Loucy (cell line): ENCODE data around the gene C1QTNF5.

Source experiments
- CTCF ChIP-seq: fragments of 200-600 bp; sonication (generic); conservative IDR thresholded peaks from 2 replicates; pipeline ENCODE4 v1.5.1; 2014; ENCODE audit warnings: mild to moderate bottlenecking, antibody characterized with exemption, low read length
- EZH2phosphoT487 ChIP-seq: fragments of 200-600 bp; IDR thresholded peaks from 2 replicates; pipeline ENCODE4 v1.6.1; 2018; ENCODE audit warnings: antibody characterized with exemption, mild to moderate bottlenecking, moderate library complexity, borderline replicate concordance

- TF ChIP-seq CTCF, result no peak
- no peak for TF ChIP-seq EZH2phosphoT487
These were observed 18.3 kb downstream of the C1QTNF5 start for GRCh38 chr11:119322360-119322739.
